GM18526 (cell line): ENCODE measurements around the gene PTX4.

ENCODE experiments used
- POLR2A ChIP-seq: IDR thresholded peaks from 3 replicates; pipeline ENCODE4 v1.6.1; 2011; ENCODE audit not compliant: insufficient read length; ENCODE audit errors: extremely low read depth

The PTX4 gene, protein sequence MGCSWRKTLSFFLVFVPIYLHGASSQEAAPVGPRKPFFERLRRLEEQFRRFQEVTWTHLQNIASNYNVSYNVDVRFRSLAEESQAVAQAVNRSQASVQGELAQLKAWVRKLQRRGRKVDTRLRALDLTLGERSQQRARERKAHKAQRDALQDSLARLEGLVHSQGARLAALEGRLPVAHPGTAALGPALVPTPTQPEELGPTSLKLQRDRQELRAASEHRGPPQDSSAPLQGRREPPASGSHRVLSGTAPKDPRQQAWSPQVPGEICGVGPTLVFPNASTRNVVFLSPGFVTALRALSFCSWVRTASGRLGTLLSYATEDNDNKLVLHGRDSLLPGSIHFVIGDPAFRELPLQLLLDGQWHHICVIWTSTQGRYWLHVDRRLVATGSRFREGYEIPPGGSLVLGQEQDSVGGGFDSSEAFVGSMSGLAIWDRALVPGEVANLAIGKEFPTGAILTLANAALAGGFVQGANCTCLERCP

DNA sequence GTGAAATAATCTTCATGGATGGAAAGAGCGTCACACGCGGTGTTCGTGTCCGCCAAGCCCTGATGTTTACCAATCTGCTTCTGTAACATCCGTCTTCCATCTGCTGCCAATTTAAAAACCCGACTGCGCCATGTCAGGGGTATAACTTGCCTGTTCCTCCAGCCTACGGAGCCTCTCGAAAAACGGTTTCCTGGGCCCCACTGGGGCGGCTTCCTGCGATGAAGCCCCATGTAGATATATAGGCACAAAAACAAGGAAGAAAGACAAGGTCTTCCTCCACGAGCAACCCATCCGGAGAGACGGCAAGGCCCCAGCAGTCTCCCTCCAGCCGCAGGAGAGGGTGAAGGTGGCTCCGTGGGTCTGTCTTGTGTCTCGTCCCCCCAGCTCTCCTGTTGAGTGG is at the start of gene PTX4:
Gene PTX4, minus strand, starts transcription at position 326 of the 400 bp plus-strand sequence. Its CDS starts 35 bp downstream, at position 291.
- TF ChIP-seq POLR2A: no peak

- no peak for TF ChIP-seq POLR2A
Observed at GRCh38 chr16:1537763-1538289, 49.1 kb upstream of the PTX4 start.

DNA sequence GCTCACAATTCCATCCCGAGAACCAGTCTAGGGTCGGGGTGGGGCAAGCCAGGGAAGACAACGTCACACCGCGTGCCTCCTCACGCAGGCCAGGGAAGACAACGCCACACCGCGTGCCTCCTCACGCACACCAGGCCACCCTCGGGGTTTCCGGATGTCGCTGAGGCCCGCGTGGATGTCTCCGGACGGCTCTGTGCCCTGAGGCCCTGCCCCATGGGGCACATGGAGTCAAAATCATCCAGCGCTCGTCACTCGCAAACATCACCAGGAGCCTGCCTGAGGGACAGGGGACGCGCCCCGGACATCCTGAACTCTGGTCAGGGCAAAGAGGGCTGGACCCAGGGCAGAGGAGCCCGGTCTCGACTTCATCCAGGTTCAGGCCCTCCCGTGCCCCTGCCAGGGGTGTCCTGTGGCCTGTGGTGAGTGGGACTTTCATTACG is 48.4 kb upstream of the PTX4 start:
- TF ChIP-seq POLR2A: no peak

DNA sequence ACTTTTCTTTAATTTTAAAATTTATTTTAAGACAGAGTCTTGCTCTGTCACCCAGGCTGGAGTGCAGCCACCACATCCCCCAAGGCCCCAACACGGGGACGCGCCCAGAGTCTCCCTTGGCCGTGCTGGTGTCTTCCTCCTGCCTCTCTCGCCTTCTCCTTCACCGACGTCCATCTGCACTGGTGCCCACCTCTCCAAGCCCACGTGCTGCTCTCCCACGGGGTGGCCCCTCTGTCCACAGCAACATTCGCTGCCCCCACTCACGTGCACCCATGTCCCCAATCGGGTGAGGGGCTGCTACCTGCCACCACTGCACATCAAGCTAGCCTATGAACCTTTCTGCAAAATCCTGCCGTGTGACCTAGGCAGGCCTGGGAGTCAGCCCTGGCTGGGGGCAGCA is 47.9 kb upstream of the PTX4 start:
- TF ChIP-seq POLR2A: no peak

DNA sequence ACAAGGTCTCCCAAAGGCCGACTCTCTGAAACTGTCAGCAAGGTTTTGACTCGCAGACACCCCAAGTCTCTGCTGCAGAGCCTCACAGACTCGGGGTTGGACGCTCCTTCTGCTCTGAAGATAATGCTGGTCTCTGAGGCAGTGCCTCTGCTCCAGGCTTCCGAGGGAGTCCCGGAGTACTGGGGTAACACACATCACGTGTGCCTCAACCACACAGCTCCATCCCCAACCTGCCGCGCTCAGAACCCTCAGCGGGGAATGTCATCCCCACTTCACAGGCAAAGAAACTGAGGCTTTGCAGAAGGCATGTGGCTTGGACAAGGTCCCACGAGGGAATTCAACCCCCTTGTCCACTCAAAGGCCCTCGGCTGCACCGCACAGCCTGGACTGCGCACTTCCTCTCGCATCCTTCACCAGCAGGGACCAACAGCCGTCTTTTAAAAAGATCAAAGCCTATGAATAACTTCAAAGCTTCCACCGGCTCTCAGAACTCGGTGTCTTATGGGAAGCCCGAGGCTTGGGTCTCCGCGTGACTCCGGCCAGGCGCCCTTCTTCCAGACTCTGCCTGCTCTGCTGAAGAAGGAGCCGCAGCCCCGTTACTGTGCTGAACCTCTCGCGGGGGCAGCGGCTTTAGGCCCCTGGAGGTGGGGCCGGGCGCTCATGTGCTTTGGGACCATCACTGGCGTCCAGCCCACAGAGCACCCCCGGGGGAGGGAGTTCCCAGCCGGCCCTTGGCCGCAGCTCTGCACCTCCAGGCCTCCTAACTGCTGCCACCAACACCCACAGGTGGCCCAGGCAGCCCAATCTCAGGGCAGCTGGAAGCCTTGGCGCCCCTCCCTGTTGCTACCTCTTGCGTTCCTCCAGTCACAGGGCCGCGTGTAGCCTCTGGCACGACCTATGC is 46.9 kb upstream of the PTX4 start:
- TF ChIP-seq POLR2A: no peak

DNA sequence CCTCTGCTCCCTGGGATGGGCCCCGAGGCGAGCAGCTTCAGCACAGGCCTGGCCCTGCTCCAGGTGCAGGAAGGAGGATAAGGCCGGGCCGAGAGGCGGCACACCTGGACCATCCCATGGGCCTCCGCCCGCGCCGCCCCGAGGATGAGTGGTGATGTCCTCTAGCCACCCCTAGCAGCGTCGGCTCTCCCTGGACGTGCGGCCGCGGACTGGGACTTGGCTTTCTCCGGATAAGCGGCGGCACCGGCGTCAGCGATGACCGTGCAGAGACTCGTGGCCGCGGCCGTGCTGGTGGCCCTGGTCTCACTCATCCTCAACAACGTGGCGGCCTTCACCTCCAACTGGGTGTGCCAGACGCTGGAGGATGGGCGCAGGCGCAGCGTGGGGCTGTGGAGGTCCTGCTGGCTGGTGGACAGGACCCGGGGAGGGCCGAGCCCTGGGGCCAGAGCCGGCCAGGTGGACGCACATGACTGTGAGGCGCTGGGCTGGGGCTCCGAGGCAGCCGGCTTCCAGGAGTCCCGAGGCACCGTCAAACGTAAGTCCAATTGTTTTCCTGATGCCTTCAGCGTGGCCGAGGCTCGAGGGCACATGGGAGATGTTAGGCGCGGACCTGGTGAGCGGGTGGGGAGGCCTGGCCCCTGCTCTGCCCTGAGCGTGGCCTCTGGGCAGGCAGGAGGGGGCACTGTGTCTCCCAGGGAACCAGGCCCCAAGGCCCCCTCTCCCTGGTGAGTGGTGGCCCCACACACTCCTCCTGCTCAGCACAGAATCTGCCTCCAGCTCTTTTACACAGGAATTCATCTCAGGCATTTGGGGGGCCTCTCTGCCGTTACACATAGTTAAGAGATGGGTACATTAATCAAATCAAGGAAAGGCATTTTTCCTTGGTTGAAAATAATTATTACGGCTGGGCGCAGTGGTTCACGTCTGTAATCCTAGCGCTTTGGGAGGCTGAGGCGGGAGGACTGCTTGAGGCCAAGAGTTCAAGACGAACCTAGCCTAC is 45.6 kb upstream of the PTX4 start:
- no peak for TF ChIP-seq POLR2A

DNA sequence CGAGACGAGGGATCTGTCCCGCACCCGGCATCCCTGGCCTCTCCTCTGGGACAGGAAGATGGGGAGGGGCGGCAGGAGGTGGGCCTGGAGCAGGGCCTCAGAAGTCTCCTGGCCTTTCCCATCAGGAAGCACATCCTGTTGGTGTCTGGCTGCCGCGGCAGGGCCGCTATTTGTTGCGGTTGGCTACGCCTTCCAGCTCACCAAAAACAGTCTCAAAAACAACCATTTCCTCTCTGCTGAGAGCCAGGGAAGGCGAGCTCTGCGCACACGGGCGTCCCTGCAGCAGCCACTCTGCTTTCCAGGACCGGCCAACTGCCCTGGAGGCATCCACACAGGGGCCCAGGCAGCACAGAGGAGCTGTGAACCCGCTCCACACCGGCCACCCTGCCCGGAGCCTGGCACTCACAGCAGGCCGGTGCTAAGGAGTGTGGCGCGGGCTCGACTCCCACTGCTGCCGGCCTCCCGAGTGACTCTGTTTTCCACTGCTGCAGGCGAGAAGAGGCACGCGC is 44.8 kb upstream of the PTX4 start, which contains the start of gene TMEM204:
Gene TMEM204, plus strand, starts transcription at position 224 of the 509 bp plus-strand sequence. CDS start 610 bp downstream, outside the sequence.
- no peak for TF ChIP-seq POLR2A

DNA sequence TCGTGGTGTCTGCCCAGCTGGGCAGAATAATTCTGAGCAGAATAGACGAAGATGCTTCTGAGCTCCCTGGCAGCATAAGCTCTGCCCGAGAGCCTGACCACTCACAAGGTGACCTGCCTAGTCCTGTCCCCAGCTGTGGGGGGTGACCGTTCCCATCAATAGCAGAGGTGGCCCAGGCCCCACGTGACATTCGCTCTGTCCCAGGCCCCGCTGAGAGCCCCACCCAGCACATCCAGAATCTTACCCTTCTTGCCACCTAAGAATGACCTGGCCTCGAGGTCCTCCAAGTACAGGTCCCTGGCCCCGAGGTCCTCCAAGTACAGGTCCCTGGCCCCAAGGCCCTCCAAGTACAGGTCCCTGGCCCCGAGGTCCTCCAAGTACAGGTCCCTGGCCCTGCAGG is 44.0 kb upstream of the PTX4 start:
- no peak for TF ChIP-seq POLR2A

- no peak for TF ChIP-seq POLR2A
Observed at GRCh38 chr16:1532081-1532760, 43.5 kb upstream of the PTX4 start.

DNA sequence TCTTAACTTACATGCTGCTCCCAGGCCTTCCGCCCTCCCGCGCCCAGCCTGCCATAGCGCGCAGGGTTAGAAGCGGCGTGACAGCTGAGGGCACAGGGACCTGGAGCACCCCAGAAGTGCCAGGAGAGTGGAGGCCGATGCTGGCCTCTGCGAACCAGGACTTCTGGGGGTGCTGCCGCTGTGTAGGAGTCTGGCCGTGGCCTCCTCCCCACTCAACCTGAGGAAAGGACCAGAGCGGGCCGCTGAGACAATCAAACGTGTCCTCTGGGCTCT is 42.8 kb upstream of the PTX4 start:
- TF ChIP-seq POLR2A: no peak

- no peak for TF ChIP-seq POLR2A
Observed at GRCh38 chr16:1530883-1531637, 42.3 kb upstream of the PTX4 start.

- TF ChIP-seq POLR2A: no peak
Observed at GRCh38 chr16:1530349-1530882, 41.7 kb upstream of the PTX4 start.
